IMR-90 (cell line): ENCODE data around the gene PCDHB6. TPM values are rescaled to one million over a fixed set of nuclear protein-coding genes. Genes with fewer than 3 reads are reported as not detected.

ENCODE experiments used
- ATAC-seq: fragments of 200-7000 bp; cut with Tn5 transposase; 2 replicates; pipeline ENCODE4 v1.9.1; 2020; ENCODE audit warnings: low read depth, mild to moderate bottlenecking, moderate library complexity
- BruUV-seq: library from RNA; stranded (reverse); fragments of 400-500 nt; replicated peaks from 2 replicates; lab custom pipeline; 2021; lab: Mats Ljungman, UMichigan
- CTCF ChIA-PET: fragments of 300-600 bp; formaldehyde crosslinking; extraction: SDS; loops from one replicate; lab custom pipeline; 2021; ENCODE audit warnings: antibody characterized with exemption; lab: Yijun Ruan, JAX
- POLR2A ChIA-PET: fragments of 300-600 bp; sonication (Branson Sonifier 250); formaldehyde crosslinking; loops from one replicate; lab custom pipeline; 2022; ENCODE audit warnings: antibody characterized with exemption; ENCODE audit not compliant: unreplicated experiment; lab: Charles Lee
- DNase-seq: peaks from one replicate; pipeline ENCODE4 v3.0.0; 2013
- H2AFZ ChIP-seq: replicated peaks from 2 replicates; pipeline ENCODE3; 2013; ENCODE audit warnings: low read length, mild to moderate bottlenecking; ENCODE audit not compliant: poor library complexity
- H2AK5ac ChIP-seq: 2 replicates; pipeline ENCODE4 v1.6.1; 2013; ENCODE audit warnings: low read depth, low read length, inconsistent platforms
- H2AK9ac ChIP-seq: replicated peaks from 2 replicates; pipeline ENCODE3; 2013; ENCODE audit warnings: mild to moderate bottlenecking, low read depth, low read length, moderate library complexity; ENCODE audit not compliant: poor library complexity
- H2BK120ac ChIP-seq: 2 replicates; pipeline ENCODE4 v1.6.1; 2013; ENCODE audit warnings: low read depth, low read length, inconsistent platforms
- H2BK15ac ChIP-seq: 3 replicates; pipeline ENCODE4 v1.6.1; 2013; ENCODE audit warnings: low read depth, low read length, inconsistent platforms
- H2BK20ac ChIP-seq: 2 replicates; pipeline ENCODE4 v1.6.1; 2013; ENCODE audit warnings: low read depth, mild to moderate bottlenecking, inconsistent platforms, low read length, moderate library complexity
- H2BK5ac ChIP-seq: 2 replicates; pipeline ENCODE4 v1.6.1; 2013; ENCODE audit warnings: mild to moderate bottlenecking, low read depth, low read length, inconsistent platforms; ENCODE audit not compliant: poor library complexity, severe bottlenecking
- H3K14ac ChIP-seq: replicated peaks from 2 replicates; pipeline ENCODE4 v1.6.1; 2013; ENCODE audit warnings: low read depth, low read length, inconsistent platforms
- H3K18ac ChIP-seq: 2 replicates; pipeline ENCODE4 v1.6.1; 2013; ENCODE audit warnings: low read depth, low read length, control low read depth
- H3K23ac ChIP-seq: 2 replicates; pipeline ENCODE4 v1.6.1; 2013; ENCODE audit warnings: low read depth, low read length, inconsistent platforms
- H3K27ac ChIP-seq: 2 replicates; pipeline ENCODE4 v1.5.1; 2013; ENCODE audit warnings: mild to moderate bottlenecking, control low read depth, low read length; ENCODE audit not compliant: insufficient read depth
- H3K27me3 ChIP-seq: 2 replicates; pipeline ENCODE4 v1.6.1; 2013; ENCODE audit warnings: low read length; ENCODE audit not compliant: control insufficient read depth, insufficient read depth
- H3K36me3 ChIP-seq: 2 replicates; pipeline ENCODE4 v1.6.1; 2013; ENCODE audit warnings: low read length, mixed read lengths; ENCODE audit not compliant: control insufficient read depth, insufficient read depth
- H3K4ac ChIP-seq: 2 replicates; pipeline ENCODE4 v1.6.1; 2013; ENCODE audit warnings: low read depth, low read length, inconsistent platforms
- H3K4me1 ChIP-seq: 2 replicates; pipeline ENCODE4 v1.6.1; 2013; ENCODE audit warnings: low read length, mixed read lengths; ENCODE audit not compliant: control insufficient read depth, insufficient read depth
- H3K4me2 ChIP-seq: 2 replicates; pipeline ENCODE4 v1.6.1; 2013; ENCODE audit warnings: low read depth, mild to moderate bottlenecking, control low read depth, low read length, moderate library complexity
- H3K4me3 ChIP-seq: 2 replicates; pipeline ENCODE4 v1.5.1; 2013; ENCODE audit warnings: low read depth, mild to moderate bottlenecking, control low read depth, low read length, moderate library complexity; ENCODE audit not compliant: insufficient read depth
- H3K56ac ChIP-seq: 2 replicates; pipeline ENCODE4 v1.6.1; 2013; ENCODE audit warnings: low read length, inconsistent platforms; ENCODE audit not compliant: insufficient read depth; ENCODE audit errors: extremely low read depth
- H3K79me1 ChIP-seq, 2 experiments: 2 replicates each; pipeline ENCODE4 v1.6.1; 2013; ENCODE audit warnings: low read length in 2 of 2, inconsistent platforms in 1 of 2, low read depth in 1 of 2
- H3K9ac ChIP-seq: 2 replicates; pipeline ENCODE4 v1.6.1; 2013; ENCODE audit warnings: low read depth, low read length, control low read depth
- H3K9me1 ChIP-seq: 2 replicates; pipeline ENCODE4 v1.6.1; 2013; ENCODE audit warnings: low read length, inconsistent platforms; ENCODE audit not compliant: insufficient read depth
- H3K9me3 ChIP-seq: 2 replicates; pipeline ENCODE4 v1.6.1; 2013; ENCODE audit warnings: low read length; ENCODE audit not compliant: control insufficient read depth, insufficient read depth
- H4K20me1 ChIP-seq: 2 replicates; pipeline ENCODE4 v1.6.1; 2013; ENCODE audit warnings: low read length, inconsistent platforms; ENCODE audit not compliant: insufficient read depth
- H4K5ac ChIP-seq: 2 replicates; pipeline ENCODE4 v1.6.1; 2013; ENCODE audit warnings: mild to moderate bottlenecking, low read depth, low read length, control low read depth
- H4K8ac ChIP-seq, 2 experiments: 2 replicates each; pipeline ENCODE4 v1.6.1; 2013; ENCODE audit warnings: low read depth in 2 of 2, low read length in 2 of 2, control low read depth in 1 of 2, inconsistent platforms in 1 of 2
- H4K91ac ChIP-seq: 2 replicates; pipeline ENCODE4 v1.6.1; 2013; ENCODE audit warnings: low read depth, low read length, inconsistent platforms; ENCODE audit not compliant: insufficient read depth
- CTCF ChIP-seq: conservative IDR thresholded peaks from 2 replicates; pipeline ENCODE4 v1.5.1; 2012; ENCODE audit warnings: mild to moderate bottlenecking, low read depth, low read length, improper control_type of control experiment
- RAD21 ChIP-seq: IDR thresholded peaks from 2 replicates; pipeline ENCODE4 v1.6.1; 2012; ENCODE audit warnings: low read length, improper control_type of control experiment
- SMC3 ChIP-seq: fragments of 150-350 bp; IDR thresholded peaks from 2 replicates; pipeline ENCODE4 v1.6.1; 2016; ENCODE audit warnings: low read depth, mild to moderate bottlenecking, antibody characterized with exemption, low read length, moderate library complexity
- WGBS, 2 experiments: methylation state at CpG; one replicate each; pipeline versions ENCODE4 v1.1.5 to v1.1.7; 2013; ENCODE audit warnings: missing lambda C conversion rate in 2 of 2; ENCODE audit not compliant: insufficient read length in 1 of 2; ENCODE audit errors: extremely low coverage in 2 of 2; 5-methylcytosine and 5-hydroxymethylcytosine counted together
- dilution Hi-C: fragments of 300-500 bp; cut with HindIII; formaldehyde crosslinking; loops from one replicate; pipeline ENCODE4 v1.14.3; 2018; ENCODE audit warnings: low sequenced_read_pairs; ENCODE audit not compliant: unreplicated experiment
- in situ Hi-C: fragments of 300-500 bp; cut with MboI; formaldehyde crosslinking; loops from 3 replicates; pipeline ENCODE4 v1.14.3; 2019; ENCODE audit warnings: low sequenced_read_pairs, inconsistent platforms, mixed read lengths
- intact Hi-C: fragments of 100-400 bp; cut with micrococcal nuclease; formaldehyde crosslinking; loops from 2 replicates; pipeline ENCODE4 v1.10.0; 2022
- polyA plus RNA-seq, 3 experiments: library from polyadenylated mRNA; depleted of rRNA; stranded (reverse); fragments of >200 nt; gene quantifications; 2 replicates each; pipeline ENCODE4 v1.2.3, GENCODE V29; 2012; ENCODE audit warnings: low replicate concordance in 1 of 3
- total RNA-seq: library from RNA; depleted of rRNA; stranded (reverse); fragments of >200 nt; gene quantifications from 2 replicates; pipeline ENCODE4 v1.2.3, GENCODE V29; 2012

PCDHB6 gene
- total and polyA plus RNA-seq, 2 of the 4 experiments (the other 2 are of a cell fraction), result under 0.01 to 0.07 TPM

GRCh38 chr5:141172381-141173204 lies 22.7 kb downstream of the PCDHB6 start, which contains the start of gene PCDHB7:
Gene PCDHB7, plus strand, starts transcription at chr5:141172644. Its CDS starts 192 bp downstream, at chr5:141172836.
- Histone ChIP-seq H4K5ac (peak within 1 kb of the TSS; percentile 77; the same call in 1 of the 2 replicates), H3K18ac (peak within 1 kb of the TSS; percentile 77; the same call in 1 of the 2 replicates), H3K36me3 (no peaks in the 10 kb centered on the region), H3K14ac (no peak within 1 kb of the TSS), H3K23ac (no peak within 1 kb of the TSS), H2BK5ac (no peak within 1 kb of the TSS), H4K8ac (no peak within 1 kb of the TSS), H4K20me1 (no peaks in the 10 kb centered on the region), H3K4me1 (no peaks in the 10 kb centered on the region), H2AK9ac (no peak within 1 kb of the TSS), H3K4me3 (peak within 1 kb of the TSS; percentile 43), H3K27ac (no peak within 1 kb of the TSS), H2BK15ac (no peak within 1 kb of the TSS), H3K9me3 (peaks cover 14% of the 10 kb centered on the region; the same call in 1 of the 2 replicates), H3K27me3 (no peaks in the 10 kb centered on the region), H3K9ac (peak within 1 kb of the TSS; percentile 60; the same call in 1 of the 2 replicates), H3K56ac (no peak within 1 kb of the TSS), H2BK120ac (no peak within 1 kb of the TSS), H2BK20ac (no peak within 1 kb of the TSS), H3K79me1 (no peaks in the 10 kb centered on the region), H3K9me1 (no peaks in the 10 kb centered on the region), H2AK5ac (no peak within 1 kb of the TSS), H2AFZ (no peak within 1 kb of the TSS), H3K4me2 (peak within 1 kb of the TSS; percentile 80), H3K4ac (no peak within 1 kb of the TSS), H4K91ac (no peak within 1 kb of the TSS)
- dilution Hi-C loops, result no loop called here
- peak; percentile 26 for DNase-seq
- ChIA-PET CTCF (no interaction called here), POLR2A (no interaction called here)
- in situ Hi-C loops, result no loop called here
- TSS peak; percentile 38 for BruUV-seq
- peak; percentile 62 for ATAC-seq
- 0% methylated on average over 1 of the region's 20 CpGs; no CpG with 5 or more reads in 1 of the 2 experiments for WGBS, 2 experiments
- TF ChIP-seq SMC3, result no peak
- TF ChIP-seq RAD21, result peak; percentile 42; the same call in 1 of the 2 replicates
- peak; percentile 50 for TF ChIP-seq CTCF
- intact Hi-C loops, result loop anchor here (1.0 kb wide), 1 partner anchor 392 kb away; no protein-coding TSS in a partner anchor
